HG03139 (cell line): Measurements from ENCODE around the gene TXNDC12.
"Not testable (repeated sequence)": the region's sequence is repeated elsewhere in the genome, so short reads cannot be mapped to it uniquely, and the experiment has no call there.

Experiments
- ATAC-seq: cut with Tn5 transposase; IDR thresholded peaks from one replicate; pipeline ENCODE4 v1.9.1; 2021; ENCODE audit not compliant: unreplicated experiment

Gene TXNDC12

DNA sequence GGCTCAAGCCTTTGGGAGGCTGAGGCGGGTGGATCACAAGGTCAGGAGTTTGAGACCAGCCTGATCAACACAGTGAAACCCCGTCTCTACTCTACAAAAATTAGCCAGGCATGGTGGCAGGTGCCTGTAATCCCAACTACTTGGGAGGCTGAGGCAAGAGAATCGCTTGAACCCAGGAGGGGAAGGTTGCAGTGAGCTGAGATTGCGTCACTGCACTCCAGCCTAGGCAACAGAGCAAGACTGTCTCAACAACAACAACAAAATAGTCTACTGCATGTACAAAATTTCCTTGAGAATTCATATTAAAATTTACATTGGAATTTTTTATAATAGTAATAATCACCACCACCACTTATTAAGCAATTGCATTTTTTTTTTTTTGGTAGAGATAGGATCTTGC lies 5.7 kb downstream of the TXNDC12 start:
- ATAC-seq = not testable (repeated sequence)

DNA sequence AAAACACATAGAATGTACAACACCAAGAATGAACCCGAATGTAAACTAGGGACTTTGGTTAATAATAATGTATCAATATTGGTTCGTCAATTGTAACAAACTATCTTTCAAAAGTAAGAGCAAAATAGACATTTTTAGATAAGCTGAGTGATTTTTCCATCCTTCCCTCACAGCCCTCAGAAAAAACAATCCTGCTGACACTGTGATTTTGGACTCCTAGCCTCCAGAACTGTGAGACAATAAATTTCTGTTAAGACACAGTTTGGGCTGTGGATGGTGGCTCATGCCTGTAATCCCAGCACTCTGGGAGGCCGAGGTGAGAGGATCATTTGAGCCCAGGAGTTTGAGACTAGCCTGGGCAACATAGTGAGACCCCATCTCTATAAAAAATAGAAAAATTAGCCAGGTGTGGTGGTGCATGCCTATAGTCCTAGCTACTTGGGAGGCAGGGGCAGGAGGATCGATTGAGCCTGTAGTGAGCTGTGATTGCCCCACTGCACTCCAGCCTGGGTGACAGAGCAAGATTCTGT lies 9.3 kb downstream of the TXNDC12 start:
- not testable (repeated sequence) for ATAC-seq

DNA sequence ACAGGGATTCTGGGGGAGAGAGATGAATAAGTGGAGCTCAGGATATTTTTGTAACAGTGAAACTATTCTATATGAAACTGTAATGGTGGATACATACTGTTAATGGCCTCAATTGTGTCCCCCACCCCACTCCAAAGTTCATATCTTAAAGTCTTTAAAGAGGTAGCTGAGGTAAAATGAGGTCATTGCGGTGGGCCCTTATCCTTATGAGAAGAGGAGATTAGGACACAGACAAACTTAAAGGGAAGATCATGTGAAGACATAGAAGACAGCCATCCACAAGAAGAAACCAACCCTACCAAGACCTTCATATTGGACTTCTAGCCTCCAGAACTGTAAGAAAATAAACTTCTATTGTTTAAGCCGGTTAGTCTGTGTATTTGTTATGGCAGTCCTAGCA lies 9.8 kb downstream of the TXNDC12 start:
- no peak for ATAC-seq

DNA sequence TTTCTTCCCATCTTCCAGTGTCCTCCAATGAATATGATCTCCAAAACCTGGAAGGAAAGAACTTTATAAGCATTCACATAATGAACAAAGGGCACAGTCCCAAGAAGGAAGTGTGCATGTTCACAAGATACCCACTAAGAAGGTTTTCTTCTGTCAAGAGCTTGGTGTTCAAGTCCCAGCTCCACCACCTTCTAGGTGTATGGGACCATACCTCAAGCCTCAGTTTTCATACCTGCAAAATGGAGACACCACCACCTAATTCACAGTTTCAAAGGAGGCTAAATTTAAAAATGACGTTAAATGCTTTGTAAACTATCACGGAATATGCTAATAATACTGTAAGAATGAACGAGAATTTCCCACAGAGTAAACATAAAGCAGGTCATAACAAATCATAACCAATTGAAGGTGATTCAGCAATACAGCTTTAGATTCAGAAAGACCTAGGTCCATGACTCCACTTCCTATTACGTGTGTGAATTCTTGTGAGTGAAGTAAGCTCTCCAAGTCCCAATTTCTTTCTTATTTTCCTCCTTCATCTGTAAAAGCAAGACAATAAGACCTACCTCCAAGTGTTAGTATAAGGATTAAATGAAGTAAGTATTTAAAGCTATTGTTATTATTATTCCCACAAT lies 13.3 kb downstream of the TXNDC12 start:
- no peak for ATAC-seq

- no peak for ATAC-seq
Observed at GRCh38 chr1:52037909-52038308, 17.1 kb downstream of the TXNDC12 start.

GRCh38 chr1:52037402-52037814 lies 17.6 kb downstream of the TXNDC12 start:
- ATAC-seq = no peak

GRCh38 chr1:52034050-52034384 lies 21.0 kb downstream of the TXNDC12 start:
- ATAC-seq = no peak

DNA sequence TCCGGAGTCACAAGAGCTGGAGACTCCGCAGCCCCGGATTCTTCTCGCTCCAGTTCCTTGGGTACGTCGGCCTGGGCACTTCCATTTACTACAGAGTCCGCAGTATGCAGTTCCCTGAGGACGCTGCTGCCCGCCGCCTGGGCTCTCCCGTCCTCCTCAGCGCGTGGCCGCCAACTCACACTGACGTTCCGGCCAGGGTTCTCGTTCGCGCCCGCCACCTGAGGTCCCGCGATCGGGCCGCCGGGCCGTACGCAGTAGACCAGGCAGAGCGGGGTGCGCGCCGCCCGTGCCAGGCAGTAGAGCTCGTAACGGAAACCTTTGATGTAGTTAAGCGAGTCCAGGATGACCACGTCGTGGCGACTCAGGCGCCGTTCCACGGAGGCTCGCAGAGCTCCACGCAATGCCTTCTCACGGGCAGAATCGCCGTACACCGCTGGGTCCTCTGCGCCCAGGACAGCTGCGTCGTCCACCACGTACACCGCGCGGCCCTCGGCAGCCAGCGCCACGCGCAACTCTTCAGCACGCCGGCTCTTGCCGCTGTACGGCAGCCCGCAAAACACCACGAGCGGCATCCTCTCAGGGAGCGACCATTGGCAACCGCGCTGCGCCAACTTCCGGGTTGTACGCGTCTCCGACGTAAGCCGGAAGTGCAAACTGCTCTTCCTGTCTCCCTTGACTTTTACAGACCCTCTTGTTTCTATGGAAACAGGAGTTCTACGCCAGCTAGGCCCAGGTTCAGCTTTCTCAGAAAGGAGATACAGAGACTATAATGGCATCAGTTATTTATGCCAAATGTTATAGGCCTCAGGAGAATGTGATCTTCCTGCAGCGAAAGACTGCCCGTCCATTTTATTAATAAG lies 21.6 kb downstream of the TXNDC12 start, which contains the start of gene KTI12:
KTI12 (minus strand) TSS at position 621 of the 860 bp plus-strand sequence; CDS start at position 572, 49 bp downstream.
- peak; percentile 76 for ATAC-seq

GRCh38 chr1:52032785-52033131 lies 22.2 kb downstream of the TXNDC12 start:
- no peak for ATAC-seq

DNA sequence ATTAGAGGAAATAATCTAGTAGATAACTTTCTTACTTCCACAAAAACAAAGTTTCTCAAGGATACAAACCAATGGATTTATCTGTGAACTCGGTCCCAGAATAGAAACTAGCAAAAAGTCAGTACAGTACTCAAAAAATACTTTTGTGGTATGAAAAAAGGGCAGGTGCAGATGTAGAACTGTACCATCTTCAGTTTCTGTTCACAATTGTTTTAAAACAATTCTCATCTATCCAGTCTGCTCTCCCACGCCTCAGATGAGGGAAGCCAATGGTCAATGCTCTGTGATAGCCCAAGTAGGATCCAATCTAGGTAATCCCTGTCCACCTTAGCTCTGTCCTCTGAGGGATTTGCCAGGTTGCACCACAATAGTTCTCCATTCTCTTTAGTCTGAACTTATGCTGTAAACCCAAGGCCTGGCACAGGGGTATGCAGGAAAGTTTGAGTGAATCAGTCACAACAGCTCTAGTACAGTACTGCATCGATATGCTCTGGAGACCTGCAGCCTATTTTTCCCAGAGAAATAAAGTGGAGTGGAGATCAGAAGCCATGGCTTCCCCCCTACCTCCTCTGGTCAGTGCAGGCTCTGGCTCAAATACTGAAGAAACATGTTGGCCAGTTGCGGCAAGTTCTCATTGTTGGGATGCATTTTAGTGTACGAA lies 22.7 kb downstream of the TXNDC12 start:
- ATAC-seq = no peak

DNA sequence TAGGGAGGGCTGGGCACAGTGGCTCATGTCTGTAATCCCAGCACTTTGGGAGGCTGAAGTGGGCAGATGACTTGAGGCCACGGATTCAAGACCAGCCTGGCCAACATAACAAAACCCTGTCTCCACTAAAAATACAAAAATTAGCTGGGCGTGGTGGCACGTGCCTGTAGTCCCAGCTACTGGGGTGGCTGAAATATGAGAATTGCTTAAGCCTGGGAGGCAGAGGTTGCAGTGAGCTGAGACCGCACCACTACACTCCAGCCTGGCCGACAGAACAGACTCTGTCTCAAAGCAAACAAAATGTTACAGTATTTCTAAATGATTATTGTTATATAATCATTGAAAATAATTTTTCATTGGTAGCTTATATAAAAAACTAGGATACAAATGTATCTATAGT lies 26.2 kb downstream of the TXNDC12 start:
- ATAC-seq = not testable (repeated sequence)

GRCh38 chr1:52028328-52028727 lies 26.7 kb downstream of the TXNDC12 start:
- ATAC-seq = no peak

GRCh38 chr1:52026278-52026677 lies 28.7 kb downstream of the TXNDC12 start:
- no peak for ATAC-seq

DNA sequence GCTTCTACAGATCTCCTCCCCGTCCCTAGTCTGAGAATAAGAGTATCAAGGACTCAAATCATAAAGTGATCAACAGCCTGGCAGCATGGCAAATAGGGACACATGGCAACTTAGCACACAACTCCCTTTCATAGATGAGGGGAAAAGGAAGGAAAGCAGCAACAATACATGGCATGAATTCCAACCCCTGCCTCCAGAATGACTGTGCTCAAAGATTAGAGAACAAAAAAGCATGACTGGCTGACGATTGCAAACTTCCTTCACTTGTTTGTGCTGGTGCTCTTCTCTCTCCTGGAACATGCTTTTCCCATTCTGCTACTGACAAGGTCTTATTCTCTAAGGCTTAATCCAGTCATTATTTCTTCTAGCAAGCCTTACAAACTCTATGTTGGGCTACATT lies 32.9 kb downstream of the TXNDC12 start:
- no peak for ATAC-seq

DNA sequence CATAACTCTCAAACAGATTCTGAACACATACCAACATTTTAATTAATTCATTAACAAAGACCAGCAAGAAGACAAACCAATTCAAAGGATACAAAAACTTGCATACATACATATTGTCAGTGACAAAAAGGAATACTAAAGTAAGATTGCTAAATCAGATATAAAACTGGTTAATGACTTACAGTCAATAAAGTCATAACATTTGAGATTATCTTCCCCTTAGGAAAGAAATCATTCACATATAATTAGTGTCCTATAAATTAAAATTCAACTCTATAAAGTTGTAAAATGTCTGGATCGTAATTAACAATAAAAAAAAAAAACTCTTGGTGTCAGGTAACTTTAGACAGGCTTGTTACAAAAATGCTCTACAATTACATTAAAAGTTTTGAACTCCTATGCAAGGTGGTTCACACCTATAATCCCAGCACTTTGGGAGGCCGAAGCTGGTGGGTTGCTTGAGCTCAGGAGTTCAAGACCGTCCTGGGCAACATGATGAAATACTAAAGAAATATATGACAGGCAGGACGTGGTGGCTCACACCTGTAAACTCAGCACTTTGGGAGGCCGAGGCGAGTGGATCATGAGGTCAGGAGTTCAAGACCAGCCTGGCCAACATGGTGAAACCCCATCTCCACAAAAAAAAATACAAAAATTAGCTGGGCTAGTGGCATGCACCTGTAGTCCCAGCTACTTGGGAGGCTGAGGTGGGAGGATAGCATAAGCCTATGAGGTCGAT lies 46.8 kb downstream of the TXNDC12 start:
- no peak for ATAC-seq

DNA sequence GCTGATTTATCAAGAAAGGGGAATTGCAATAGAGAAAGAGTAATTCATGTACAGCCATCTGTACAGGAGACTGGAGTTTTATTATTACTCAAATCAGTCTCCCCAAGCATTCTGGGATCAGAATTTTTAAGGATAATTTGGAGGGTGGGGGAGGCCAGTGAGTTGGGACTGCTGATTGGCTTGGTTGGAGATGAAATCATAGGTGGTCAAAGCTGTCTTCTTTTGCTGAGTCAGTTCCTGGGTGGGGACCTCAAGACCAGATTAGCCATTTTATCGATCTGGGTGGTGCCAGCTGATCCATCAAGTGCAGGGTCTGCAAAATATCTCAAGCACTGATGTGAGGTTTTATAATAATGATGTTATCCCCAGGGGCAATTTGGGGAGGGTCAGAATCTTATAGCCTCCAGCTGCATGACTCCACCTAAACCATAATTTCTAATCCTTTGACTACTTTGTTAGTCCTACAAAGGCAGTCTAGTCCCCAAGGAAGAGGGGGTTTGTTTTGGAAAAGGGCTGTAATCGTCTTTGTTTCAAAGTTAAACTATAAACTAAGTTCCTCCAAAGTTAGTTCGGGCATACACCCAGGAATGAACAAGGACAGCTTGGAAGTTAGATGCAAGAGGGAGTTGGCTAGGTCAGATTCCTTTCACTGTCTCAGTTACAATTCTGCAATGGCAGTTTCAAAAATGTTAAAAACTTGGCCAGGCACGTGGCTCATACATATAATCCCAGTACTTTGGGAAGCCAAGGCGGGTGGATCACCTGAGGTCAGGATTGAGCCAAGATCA lies 47.6 kb downstream of the TXNDC12 start:
- no peak for ATAC-seq

- ATAC-seq = not testable (repeated sequence)
Observed at GRCh38 chr1:52006081-52006553, 48.9 kb downstream of the TXNDC12 start.

GRCh38 chr1:52005548-52005947 lies 49.4 kb downstream of the TXNDC12 start:
- not testable (repeated sequence) for ATAC-seq

DNA sequence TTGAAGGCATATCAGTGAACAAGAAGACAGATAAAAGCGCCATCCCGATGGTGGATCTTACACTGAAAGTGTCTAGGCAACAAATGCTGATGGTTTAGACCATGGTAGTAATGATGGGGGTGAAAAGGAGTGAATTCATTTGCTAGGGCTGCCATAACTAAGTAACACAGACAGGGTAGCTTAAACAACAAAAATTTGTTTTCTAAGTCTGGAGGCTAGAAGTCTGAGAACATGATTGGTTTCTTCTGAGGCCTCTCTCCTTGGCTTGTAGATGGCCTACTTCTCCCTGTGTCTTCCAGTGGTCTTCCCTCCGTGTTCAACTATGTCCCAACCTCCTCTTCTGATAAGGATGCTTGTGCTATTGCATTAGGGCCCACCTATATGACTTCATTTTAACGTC lies 51.1 kb downstream of the TXNDC12 start:
- no peak for ATAC-seq
